Stromal cell of bone marrow (primary cell): Measurements from ENCODE around the gene COL3A1.

Experiments used
- DNase-seq: peaks from one replicate; pipeline ENCODE4 v3.0.0-alpha.2; 2012; ENCODE audit warnings: low read depth

The COL3A1 gene

DNA sequence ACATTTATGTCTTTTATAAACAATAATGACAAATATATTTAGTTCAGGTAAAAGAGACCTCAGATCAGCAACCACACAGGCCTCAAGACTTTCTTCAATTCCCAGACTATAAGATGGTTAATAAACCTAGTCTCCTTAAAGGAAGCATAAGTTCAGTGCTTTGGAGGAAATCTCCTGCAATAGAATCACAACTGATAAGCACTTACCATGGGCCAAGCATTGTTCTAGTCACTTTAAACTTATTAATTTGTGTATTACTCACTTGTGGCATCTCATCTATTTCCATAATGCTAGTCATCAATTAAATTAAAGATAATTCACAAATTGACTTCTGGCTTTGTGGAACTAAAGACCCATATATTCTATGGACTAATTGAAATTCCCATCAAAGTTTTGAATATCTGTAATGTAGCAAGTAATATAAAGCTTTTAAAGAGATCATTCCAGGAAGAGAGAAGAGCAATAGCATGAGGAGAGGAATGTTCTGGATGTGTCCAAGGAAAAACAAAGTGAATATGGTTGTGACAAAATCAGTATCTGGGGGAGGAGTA lies 42.2 kb downstream of the COL3A1 start:
- no peak for DNase-seq

DNA sequence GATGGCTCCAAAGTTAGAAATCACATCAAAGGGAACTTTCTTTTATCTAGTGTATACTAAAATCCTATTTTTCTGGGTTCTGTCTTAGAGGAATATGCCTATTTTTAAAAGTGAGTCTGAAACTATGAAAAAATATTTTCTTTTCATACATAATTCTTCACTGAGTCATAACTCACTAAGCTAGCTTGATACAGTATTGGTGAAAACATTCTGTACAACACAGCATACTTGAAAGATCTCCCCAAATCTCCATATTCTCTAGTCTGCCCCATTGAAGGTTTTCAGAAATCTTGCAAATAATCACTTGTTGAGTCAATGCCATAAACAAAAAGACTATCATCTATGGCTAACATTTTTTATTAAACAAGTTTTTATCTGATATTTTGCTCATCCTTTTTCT lies 44.5 kb downstream of the COL3A1 start:
- no peak for DNase-seq

- no peak for DNase-seq
Measured at GRCh38 chr2:189020179-189020578, 46.0 kb downstream of the COL3A1 start.

GRCh38 chr2:189022053-189022481 lies 47.9 kb downstream of the COL3A1 start:
- DNase-seq: peak; percentile 96

GRCh38 chr2:189022492-189022891 lies 48.3 kb downstream of the COL3A1 start:
- DNase-seq: peak; percentile 64

- DNase-seq: no peak
Measured at GRCh38 chr2:189024901-189025618, 50.9 kb downstream of the COL3A1 start.

- DNase-seq: no peak
Measured at GRCh38 chr2:189037518-189037917, 63.3 kb downstream of the COL3A1 start.

- DNase-seq: no peak
Measured at GRCh38 chr2:189045836-189046235, 71.7 kb downstream of the COL3A1 start.

- DNase-seq: no peak
Measured at GRCh38 chr2:189046320-189046719, 72.1 kb downstream of the COL3A1 start.

DNA sequence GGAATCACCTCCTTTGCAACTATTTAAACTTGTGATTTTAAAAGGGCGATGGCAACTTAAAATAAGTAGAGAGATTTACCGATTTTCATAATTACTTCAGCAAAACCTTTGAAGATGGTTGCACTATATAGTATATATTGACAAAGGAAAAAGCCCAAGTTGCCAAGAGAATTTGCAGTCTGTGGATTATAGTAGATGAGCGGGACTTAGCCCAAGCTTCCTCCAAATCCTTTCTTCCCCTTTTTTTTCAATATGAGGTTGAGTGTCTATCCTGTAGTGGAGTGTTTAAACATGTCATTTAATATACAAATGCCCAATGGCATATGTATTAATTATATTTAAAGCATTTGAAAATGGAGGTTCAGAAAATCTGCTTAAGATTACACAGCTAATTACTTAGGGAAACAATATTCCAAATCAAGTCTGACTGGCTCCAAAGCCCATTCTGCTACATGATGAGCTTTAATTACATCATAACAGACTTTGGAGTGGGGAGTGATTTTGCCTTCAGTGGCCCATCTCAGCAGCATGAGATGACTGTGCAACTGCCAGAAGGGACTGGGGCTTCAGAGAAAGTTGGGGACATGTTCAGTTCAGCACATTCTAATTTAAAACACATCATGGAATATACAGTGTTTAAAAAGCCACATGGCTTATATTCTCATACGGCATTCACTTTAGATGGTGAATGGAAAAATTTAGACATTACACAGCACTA lies 73.2 kb downstream of the COL3A1 start:
- no peak for DNase-seq

DNA sequence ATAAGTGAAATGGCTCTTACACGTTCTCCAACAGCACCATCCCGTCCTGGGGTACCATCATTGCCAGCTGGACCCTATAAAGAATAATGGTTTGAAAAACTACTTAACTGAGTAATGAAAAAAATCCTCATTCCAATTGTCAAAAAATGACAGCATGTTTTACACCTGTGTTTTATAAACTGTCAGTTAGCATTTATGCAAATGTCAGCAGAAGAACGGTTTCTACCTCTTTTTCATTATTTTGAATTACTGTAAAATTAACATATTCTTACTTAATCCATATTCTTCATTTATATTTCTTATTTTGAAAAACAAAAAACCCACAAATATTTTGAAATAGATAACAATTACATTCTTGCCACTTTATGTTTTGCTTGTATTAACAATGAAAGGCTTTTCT lies 74.0 kb downstream of the COL3A1 start:
- no peak for DNase-seq

GRCh38 chr2:189049709-189050164 lies 75.6 kb downstream of the COL3A1 start:
- DNase-seq: no peak

- no peak for DNase-seq
Measured at GRCh38 chr2:189050165-189050712, 76.1 kb downstream of the COL3A1 start.

DNA sequence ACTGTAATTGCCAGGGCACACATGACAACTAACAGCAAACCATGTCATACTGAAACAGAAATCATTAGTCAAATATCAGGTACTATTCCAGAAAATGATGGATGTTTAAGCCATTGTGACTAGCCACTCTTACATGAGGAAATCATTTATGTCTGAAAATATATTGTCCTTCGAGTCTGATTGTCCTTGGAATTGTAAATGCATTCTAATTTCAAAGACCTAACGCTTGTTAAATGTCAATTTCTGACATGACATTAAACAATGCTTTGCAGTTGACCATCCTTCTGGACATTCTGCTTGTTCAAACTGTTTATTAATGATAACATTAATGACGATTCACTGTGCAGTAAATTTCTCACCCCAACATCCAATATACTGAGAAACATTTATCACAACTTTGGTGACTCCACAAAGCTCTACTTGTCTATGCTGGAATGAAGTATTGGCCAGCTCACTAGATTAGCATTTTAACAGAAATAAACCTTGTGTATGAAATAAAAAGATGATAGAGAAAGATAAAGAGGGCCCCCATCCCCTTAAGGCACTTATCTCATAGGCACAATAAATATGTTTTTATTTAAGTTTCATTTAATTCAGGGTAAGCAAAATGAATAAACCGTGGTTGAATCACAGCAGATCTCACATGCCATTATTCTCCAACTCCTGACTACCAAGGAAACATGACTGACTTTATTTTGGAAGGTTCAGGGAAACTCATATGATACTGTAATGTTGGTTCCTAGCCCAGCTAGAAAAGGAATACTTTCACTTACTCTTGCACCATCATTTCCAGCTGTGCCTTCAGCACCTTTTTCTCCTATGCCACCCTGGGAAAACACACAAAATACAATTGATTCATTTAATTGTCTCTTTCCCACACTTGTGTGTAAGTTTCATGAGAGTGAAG lies 82.3 kb downstream of the COL3A1 start:
- DNase-seq: peak; percentile 20

- no peak for DNase-seq
Measured at GRCh38 chr2:189057316-189057715, 83.1 kb downstream of the COL3A1 start.

DNA sequence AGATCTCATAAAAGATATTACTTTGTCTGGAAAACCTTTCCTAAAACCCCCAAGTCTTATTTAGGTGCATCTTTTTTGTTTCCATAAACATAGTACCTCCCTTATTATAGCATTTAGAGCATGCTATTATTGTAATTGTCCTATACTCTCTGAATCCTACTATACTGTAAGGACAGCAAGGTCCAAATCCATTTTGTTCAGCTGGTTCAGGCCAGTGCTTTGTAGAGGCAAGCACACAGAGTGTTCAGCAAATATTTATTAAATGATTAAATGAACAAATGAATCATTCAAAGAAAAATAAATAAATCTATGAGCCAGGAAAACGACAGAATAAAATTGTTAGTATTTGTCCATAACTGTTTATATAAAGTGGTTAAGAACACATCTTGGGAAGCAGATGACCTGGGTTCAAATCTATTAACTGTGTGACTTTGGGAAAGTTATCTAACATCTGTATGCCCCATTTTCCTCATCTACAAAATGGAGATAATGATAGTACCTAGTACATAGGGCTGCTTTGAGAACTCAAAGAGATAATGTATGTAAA lies 86.0 kb downstream of the COL3A1 start:
- DNase-seq: no peak
